Measurements from ENCODE around the gene SLC18A2.
"Not testable (repeated sequence)": the region's sequence is repeated elsewhere in the genome, so short reads cannot be mapped to it uniquely, and the experiment has no call there.

Gene SLC18A2

GRCh38 chr10:117262291-117262902, 21.5 kb downstream of the SLC18A2 start:
- in situ Hi-C loops (cut with HindIII; ENCODE audit: low sequenced_read_pairs): no loop called here

- in situ Hi-C loops (cut with HindIII; ENCODE audit: low sequenced_read_pairs): no loop called here
Measured at GRCh38 chr10:117262903-117263293, 22.0 kb downstream of the SLC18A2 start.

GRCh38 chr10:117264782-117265181, 23.9 kb downstream of the SLC18A2 start:
- in situ Hi-C loops (cut with HindIII; ENCODE audit: low sequenced_read_pairs): no loop called here

- in situ Hi-C loops (cut with HindIII; ENCODE audit: low sequenced_read_pairs): no loop called here
Measured at GRCh38 chr10:117266400-117266799, 25.5 kb downstream of the SLC18A2 start.

- in situ Hi-C loops (cut with HindIII; ENCODE audit: low sequenced_read_pairs): no loop called here
Measured at GRCh38 chr10:117266812-117267211, 25.9 kb downstream of the SLC18A2 start.

GRCh38 chr10:117268258-117268657, 27.3 kb downstream of the SLC18A2 start:
- in situ Hi-C loops (cut with HindIII; ENCODE audit: low sequenced_read_pairs): no loop called here

GRCh38 chr10:117268907-117269306, 28.0 kb downstream of the SLC18A2 start:
- in situ Hi-C loops (cut with HindIII; ENCODE audit: low sequenced_read_pairs): no loop called here

- in situ Hi-C loops (cut with HindIII; ENCODE audit: low sequenced_read_pairs): no loop called here
Measured at GRCh38 chr10:117271427-117271826, 30.5 kb downstream of the SLC18A2 start.

GRCh38 chr10:117272195-117273076, 31.5 kb downstream of the SLC18A2 start:
- in situ Hi-C loops (cut with HindIII; ENCODE audit: low sequenced_read_pairs): no loop called here

GRCh38 chr10:117273980-117274379, 33.1 kb downstream of the SLC18A2 start:
- in situ Hi-C loops (cut with HindIII; ENCODE audit: low sequenced_read_pairs): no loop called here

GRCh38 chr10:117274509-117274908, 33.6 kb downstream of the SLC18A2 start:
- in situ Hi-C loops (cut with HindIII; ENCODE audit: low sequenced_read_pairs): no loop called here

GRCh38 chr10:117275121-117275520, 34.2 kb downstream of the SLC18A2 start:
- in situ Hi-C loops (cut with HindIII; ENCODE audit: low sequenced_read_pairs): no loop called here

- in situ Hi-C loops (cut with HindIII; ENCODE audit: low sequenced_read_pairs): no loop called here
Measured at GRCh38 chr10:117277675-117278074, 36.8 kb downstream of the SLC18A2 start.

- in situ Hi-C loops (cut with HindIII; ENCODE audit: low sequenced_read_pairs): loop anchor here (5.0 kb wide), 1 partner anchor 42 kb away; no protein-coding TSS in a partner anchor
Measured at GRCh38 chr10:117284716-117285494, 44.0 kb downstream of the SLC18A2 start.

- in situ Hi-C loops (cut with HindIII; ENCODE audit: low sequenced_read_pairs): not testable (repeated sequence)
Measured at GRCh38 chr10:117290872-117291271, 50.0 kb downstream of the SLC18A2 start.

GRCh38 chr10:117294039-117294645, 53.2 kb downstream of the SLC18A2 start:
- in situ Hi-C loops (cut with HindIII; ENCODE audit: low sequenced_read_pairs): no loop called here

GRCh38 chr10:117294735-117295134, 53.8 kb downstream of the SLC18A2 start:
- in situ Hi-C loops (cut with HindIII; ENCODE audit: low sequenced_read_pairs): no loop called here

- in situ Hi-C loops (cut with HindIII; ENCODE audit: low sequenced_read_pairs): no loop called here
Measured at GRCh38 chr10:117298219-117298618, 57.3 kb downstream of the SLC18A2 start.

- in situ Hi-C loops (cut with HindIII; ENCODE audit: low sequenced_read_pairs): no loop called here
Measured at GRCh38 chr10:117299435-117299834, 58.5 kb downstream of the SLC18A2 start.

GRCh38 chr10:117300671-117301070, 59.8 kb downstream of the SLC18A2 start:
- in situ Hi-C loops (cut with HindIII; ENCODE audit: low sequenced_read_pairs): no loop called here

- in situ Hi-C loops (cut with HindIII; ENCODE audit: low sequenced_read_pairs): not testable (repeated sequence)
Measured at GRCh38 chr10:117303451-117303850, 62.5 kb downstream of the SLC18A2 start.
